Measurements from ENCODE around the gene WNT3. TPM values are rescaled to one million over a fixed set of nuclear protein-coding genes. Genes with fewer than 3 reads are reported as not detected.
A peak's percentile ranks its signal among the peaks of the same experiment; 100 is the strongest.

WNT3 gene
- total RNA-seq, 2 donors from 2014 or later, result 0.44 to 1.2 TPM

GRCh38 chr17:46819906-46820351 lies 1.4 kb upstream of the WNT3 start:
- Histone ChIP-seq H3K4me3 (no peak overlapping the region), H3K27ac (no peak overlapping the region), H3K9me3 (no peaks in the 10 kb centered on the region), H3K27me3 (peaks cover 26 to 62% of the 10 kb centered on the region in 2 donors), H3K36me3 (no peaks in the 10 kb centered on the region), H3K4me1 (peaks cover 0 to 24% of the 10 kb centered on the region in 2 donors)
- no peak for DNase-seq (ENCODE audit: low spot score)
- TF ChIP-seq CTCF (IDR thresholded peaks at IDR 0.05), result no peak

GRCh38 chr17:46818929-46819859 lies 702 bp upstream of the WNT3 start:
- Histone ChIP-seq H3K4me1 (peaks cover 0 to 24% of the 10 kb centered on the region in 2 donors), H3K4me3 (peak overlapping the region; percentile 22 to 48), H3K36me3 (no peaks in the 10 kb centered on the region), H3K27ac (no peak overlapping the region), H3K9me3 (no peaks in the 10 kb centered on the region), H3K27me3 (peaks cover 26 to 62% of the 10 kb centered on the region in 2 donors)
- TF ChIP-seq CTCF (IDR thresholded peaks at IDR 0.05), result no peak
- no peak for DNase-seq (ENCODE audit: low spot score)

GRCh38 chr17:46817901-46818209 lies 637 bp downstream of the WNT3 start:
- Histone ChIP-seq H3K4me1 (peaks cover 0 to 24% of the 10 kb centered on the region in 2 donors), H3K36me3 (no peaks in the 10 kb centered on the region), H3K9me3 (no peaks in the 10 kb centered on the region), H3K27me3 (peaks cover 26 to 63% of the 10 kb centered on the region in 2 donors), H3K4me3 (peak overlapping the region in 1 of 2 donors; percentile 48), H3K27ac (no peak overlapping the region)
- DNase-seq (ENCODE audit: low spot score), result no peak
- TF ChIP-seq CTCF (IDR thresholded peaks at IDR 0.05), result no peak

- no peak for DNase-seq (ENCODE audit: low spot score)
- no peak overlapping the region for H3K27ac ChIP-seq
- H3K27me3 ChIP-seq, result peaks cover 26 to 60% of the 10 kb centered on the region in 2 donors
- H3K4me1 ChIP-seq, result peaks cover 0 to 24% of the 10 kb centered on the region in 2 donors
- TF ChIP-seq CTCF (IDR thresholded peaks at IDR 0.05), result no peak
- no peaks in the 10 kb centered on the region for H3K36me3 ChIP-seq
- no peak overlapping the region for H3K4me3 ChIP-seq
- no peaks in the 10 kb centered on the region for H3K9me3 ChIP-seq
Observed at GRCh38 chr17:46817151-46817900, 1.2 kb downstream of the WNT3 start.

- no peak overlapping the region for H3K27ac ChIP-seq
- peaks cover 0 to 24% of the 10 kb centered on the region in 2 donors for H3K4me1 ChIP-seq
- DNase-seq (ENCODE audit: low spot score), result no peak
- TF ChIP-seq CTCF (IDR thresholded peaks at IDR 0.05), result no peak
- peaks cover 26 to 46% of the 10 kb centered on the region in 2 donors for H3K27me3 ChIP-seq
- no peak overlapping the region for H3K4me3 ChIP-seq
- no peaks in the 10 kb centered on the region for H3K36me3 ChIP-seq
- H3K9me3 ChIP-seq, result no peaks in the 10 kb centered on the region
Observed at GRCh38 chr17:46815474-46816353, 2.8 kb downstream of the WNT3 start.

Measured in right atrium auricular region (tissue), 2 donors.